Choroid plexus epithelial cell (primary cell): ENCODE data around the gene MFSD8.
A peak's percentile ranks its signal among the peaks of the same experiment; 100 is the strongest.

Source experiments
- DNase-seq: peaks from one replicate; pipeline ENCODE4 v3.0.0-alpha.2; 2010; ENCODE audit warnings: low read depth
- H3K4me3 ChIP-seq: 2 replicates; pipeline ENCODE4 v1.5.1; 2011; ENCODE audit warnings: low read depth, mild to moderate bottlenecking, control low read depth, low read length, moderate library complexity
- CTCF ChIP-seq: conservative IDR thresholded peaks from 2 replicates; pipeline ENCODE4 v1.5.1; 2011; ENCODE audit warnings: low read depth, mild to moderate bottlenecking, control low read depth, inconsistent platforms, low read length, moderate library complexity

The MFSD8 gene

DNA sequence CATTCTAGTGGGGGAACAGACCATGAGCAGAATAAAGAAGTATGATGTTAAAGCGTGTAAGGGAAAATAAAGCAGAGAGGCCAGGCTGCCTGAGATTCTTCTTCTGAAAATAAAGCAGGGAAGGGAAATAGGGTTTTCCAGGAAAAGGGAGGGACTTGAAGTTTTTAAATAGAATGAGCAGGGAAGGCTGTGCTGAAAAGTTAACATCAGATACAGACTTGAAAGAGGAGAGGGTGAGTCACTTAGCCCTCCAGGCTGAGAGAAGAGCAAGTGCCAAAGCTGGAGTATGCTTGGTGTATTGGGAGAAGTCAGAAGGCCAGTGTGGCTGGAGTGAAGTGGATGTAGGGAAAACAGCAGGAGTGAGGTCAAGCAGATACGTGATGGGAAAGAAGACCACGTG lies 94.3 kb downstream of the MFSD8 start:
- DNase-seq, result peak; percentile 72
- H3K4me3 ChIP-seq, result no peak overlapping the region
- no peak for TF ChIP-seq CTCF

- no peak overlapping the region for H3K4me3 ChIP-seq
- no peak for TF ChIP-seq CTCF
- no peak for DNase-seq
These were observed 94.7 kb downstream of the MFSD8 start for GRCh38 chr4:127870281-127870680.

- H3K4me3 ChIP-seq, result no peak overlapping the region
- DNase-seq, result peak; percentile 8
- TF ChIP-seq CTCF, result no peak
These were observed 96.8 kb downstream of the MFSD8 start for GRCh38 chr4:127868196-127868595.
